ENCODE measurements around the gene NCOA5. TPM values are rescaled to one million over a fixed set of nuclear protein-coding genes. Genes with fewer than 3 reads are reported as not detected.

The NCOA5 gene
- total RNA-seq, 1 donor: 15.6 TPM

DNA sequence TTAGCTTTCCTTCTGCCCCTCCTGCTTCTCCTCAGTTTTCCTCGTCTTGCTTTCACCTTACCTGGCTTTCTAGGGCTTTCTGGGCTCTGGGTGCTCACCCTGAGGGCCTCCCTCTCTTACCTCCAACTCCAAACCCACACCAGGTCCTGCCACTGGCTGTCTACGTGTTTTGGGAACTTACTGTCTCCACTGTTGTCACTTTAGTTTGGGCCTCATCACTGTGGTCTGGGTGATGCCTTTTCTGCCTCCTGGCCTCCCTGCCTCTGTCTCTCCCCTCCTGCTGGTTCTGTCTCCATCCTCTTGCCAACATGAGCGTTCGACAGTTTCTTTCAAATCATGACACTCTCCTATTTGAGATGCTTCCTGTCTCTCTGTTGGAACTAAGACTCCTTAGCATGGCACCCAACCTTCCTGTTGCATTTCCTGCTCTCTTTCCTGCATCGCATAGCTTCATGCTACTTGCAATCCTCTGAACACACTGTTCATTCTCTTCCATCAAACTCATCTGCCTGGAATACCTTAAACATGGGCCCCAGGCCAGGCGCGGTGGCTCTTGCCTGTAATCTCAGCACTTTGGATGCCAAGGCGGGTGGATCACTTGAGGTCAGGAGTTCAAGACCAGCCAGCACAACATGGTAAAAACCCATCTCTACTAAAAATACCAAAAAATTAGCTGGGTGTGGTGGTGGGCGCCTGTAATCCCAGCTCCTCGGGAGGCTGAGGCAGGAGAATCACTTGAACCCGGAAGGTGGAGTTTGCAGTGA is 33.9 kb upstream of the NCOA5 start:
- Histone ChIP-seq H3K4me3 (ENCODE audit: low read length) (no peak overlapping the region), H3K4me1 (ENCODE audit: insufficient read depth, low read length) (peaks cover 29% of the 10 kb centered on the region), H3K9me3 (ENCODE audit: low read depth, low read length) (no peaks in the 10 kb centered on the region), H3K27me3 (ENCODE audit: insufficient read depth, low read length) (no peaks in the 10 kb centered on the region)

DNA sequence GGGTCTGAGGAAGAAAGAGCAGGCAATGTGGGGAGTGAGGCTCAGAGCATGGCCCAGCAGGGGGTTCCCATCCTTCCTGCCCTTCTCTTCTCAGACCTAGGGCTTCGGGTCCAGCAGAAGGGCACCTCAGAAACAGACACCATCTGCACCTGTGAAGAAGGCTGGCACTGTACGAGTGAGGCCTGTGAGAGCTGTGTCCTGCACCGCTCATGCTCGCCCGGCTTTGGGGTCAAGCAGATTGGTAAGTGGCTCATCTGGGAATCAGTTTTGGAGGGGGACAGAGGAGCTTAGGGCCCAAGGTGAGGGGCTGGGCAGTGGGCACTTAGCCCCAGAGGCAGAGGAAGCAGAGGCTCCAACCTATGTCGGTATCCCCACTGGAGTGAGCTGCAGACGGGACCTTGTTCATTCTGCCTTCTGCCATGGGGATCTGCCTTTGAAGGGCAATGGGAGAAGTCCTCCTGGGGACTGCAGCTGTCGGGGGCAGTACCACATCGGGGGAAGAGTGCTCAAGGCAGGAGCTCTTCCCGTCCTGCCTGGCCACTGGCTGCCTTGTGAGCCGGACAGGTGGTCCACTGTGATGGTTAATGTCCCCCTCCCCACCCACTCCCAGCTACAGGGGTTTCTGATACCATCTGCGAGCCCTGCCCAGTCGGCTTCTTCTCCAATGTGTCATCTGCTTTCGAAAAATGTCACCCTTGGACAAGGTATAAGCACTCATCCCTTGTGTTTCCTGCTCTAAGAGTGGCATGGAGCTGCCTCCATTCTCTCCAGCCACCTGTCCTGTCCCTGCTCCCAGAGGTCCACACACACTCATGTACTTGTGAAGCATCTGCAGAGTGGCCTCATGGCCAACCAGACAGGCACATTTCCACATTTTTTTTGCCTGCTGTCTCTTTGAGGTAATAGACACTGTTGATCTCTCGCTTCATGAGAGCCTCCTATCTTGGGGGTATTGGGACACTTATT is 33.0 kb upstream of the NCOA5 start:
- Histone ChIP-seq H3K4me3 (ENCODE audit: low read length) (no peak overlapping the region), H3K27me3 (ENCODE audit: insufficient read depth, low read length) (no peaks in the 10 kb centered on the region), H3K4me1 (ENCODE audit: insufficient read depth, low read length) (peaks cover 38% of the 10 kb centered on the region), H3K9me3 (ENCODE audit: low read depth, low read length) (no peaks in the 10 kb centered on the region)

DNA sequence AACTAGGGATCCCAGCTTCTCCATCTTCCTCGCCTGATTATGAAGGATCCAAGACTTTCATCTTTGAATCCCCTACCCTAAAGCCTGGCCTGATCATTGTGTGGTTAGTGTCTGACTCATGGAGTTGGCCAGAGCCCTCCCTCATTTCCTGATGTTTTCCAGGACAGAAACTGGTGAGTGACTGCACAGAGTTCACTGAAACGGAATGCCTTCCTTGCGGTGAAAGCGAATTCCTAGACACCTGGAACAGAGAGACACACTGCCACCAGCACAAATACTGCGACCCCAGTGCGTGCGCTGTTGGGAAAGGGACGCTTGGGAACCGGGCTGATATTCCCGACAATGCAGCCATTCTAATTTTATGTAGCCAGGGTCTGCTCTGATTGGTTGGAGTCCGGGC is 32.3 kb upstream of the NCOA5 start:
- Histone ChIP-seq H3K4me1 (ENCODE audit: insufficient read depth, low read length) (peaks cover 45% of the 10 kb centered on the region), H3K4me3 (ENCODE audit: low read length) (no peak overlapping the region), H3K27me3 (ENCODE audit: insufficient read depth, low read length) (no peaks in the 10 kb centered on the region), H3K9me3 (ENCODE audit: low read depth, low read length) (no peaks in the 10 kb centered on the region)

DNA sequence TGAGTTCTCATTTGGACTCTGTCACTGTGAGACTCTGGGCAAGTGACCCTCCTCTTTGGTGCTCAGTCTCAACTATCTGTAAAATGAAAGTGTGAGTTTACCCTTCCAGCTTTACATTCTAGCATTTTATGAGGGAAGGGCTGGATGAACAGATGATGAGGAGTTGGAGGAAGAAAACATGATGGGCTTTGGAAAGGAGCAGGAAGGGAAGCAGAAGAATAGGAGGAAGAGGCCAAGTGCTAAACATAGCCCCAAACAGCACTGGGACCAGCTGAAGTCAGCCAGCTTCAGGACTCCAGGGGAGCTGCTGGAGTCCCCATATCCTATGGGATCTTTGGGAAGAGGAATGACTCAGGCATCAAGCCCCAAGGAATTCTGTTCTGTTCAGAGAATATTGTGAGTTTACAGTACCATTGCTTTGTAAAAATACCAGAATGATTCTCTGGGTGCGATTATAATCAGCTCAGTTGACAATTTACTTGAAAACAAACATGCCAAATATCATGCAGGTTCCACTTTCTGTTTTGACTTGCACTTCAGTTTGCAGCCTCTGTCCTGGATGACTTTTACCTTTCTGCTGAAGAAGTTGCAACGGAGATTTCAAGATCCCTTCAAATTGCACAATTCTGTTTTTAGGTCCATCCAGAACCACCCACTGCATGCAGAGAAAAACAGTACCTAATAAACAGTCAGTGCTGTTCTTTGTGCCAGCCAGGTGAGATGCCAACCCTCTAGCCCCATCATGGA is 31.6 kb upstream of the NCOA5 start:
- H3K4me3 ChIP-seq (ENCODE audit: low read length): no peak overlapping the region
- peaks cover 49% of the 10 kb centered on the region for H3K4me1 ChIP-seq (ENCODE audit: insufficient read depth, low read length)
- H3K9me3 ChIP-seq (ENCODE audit: low read depth, low read length): no peaks in the 10 kb centered on the region
- no peaks in the 10 kb centered on the region for H3K27me3 ChIP-seq (ENCODE audit: insufficient read depth, low read length)

DNA sequence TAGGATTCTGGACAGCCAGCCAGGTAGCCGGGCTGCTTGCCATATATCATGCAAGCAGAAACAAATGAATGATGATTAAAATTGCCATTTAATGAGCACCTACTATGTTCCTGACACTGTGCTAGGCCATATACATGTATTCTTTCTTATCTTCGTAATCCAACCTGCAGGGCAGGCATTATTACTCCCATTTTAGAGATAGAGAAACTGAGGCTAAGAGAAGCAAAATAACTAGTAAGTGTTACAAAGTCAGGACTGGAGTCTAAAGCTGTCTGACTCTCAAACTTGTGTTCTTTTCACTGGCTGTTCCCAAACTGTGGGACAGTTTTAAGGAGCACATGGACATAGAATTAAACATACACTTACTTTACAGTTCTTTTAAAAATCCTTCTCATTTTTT is 30.4 kb upstream of the NCOA5 start:
- H3K27me3 ChIP-seq (ENCODE audit: insufficient read depth, low read length): no peaks in the 10 kb centered on the region
- peaks cover 49% of the 10 kb centered on the region for H3K4me1 ChIP-seq (ENCODE audit: insufficient read depth, low read length)

DNA sequence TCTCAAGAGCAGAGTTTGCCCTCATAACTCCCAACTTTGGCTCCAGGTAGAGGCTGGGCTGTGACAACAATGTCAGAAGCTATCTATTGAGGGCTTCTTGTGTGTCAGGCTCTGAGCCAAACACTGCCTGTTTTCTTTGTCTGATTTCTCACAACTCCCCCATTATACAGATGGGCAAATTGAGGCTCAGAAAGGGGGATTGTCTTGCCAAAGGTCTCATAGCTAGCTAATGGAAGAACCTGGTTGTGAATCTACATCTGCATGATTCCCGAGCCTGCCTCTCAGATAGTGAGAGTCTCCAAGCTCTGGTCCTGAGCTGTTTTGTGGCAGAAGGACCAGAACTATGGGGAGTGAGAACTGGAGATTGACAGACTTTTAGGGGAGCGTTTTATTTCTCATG is 29.8 kb upstream of the NCOA5 start:
- peak overlapping the region; percentile 55 for H3K4me3 ChIP-seq (ENCODE audit: low read length)
- no peaks in the 10 kb centered on the region for H3K27me3 ChIP-seq (ENCODE audit: insufficient read depth, low read length)
- H3K4me1 ChIP-seq (ENCODE audit: insufficient read depth, low read length): peaks cover 49% of the 10 kb centered on the region
- no peaks in the 10 kb centered on the region for H3K9me3 ChIP-seq (ENCODE audit: low read depth, low read length)

More for the DNA sequence above, 30.4 kb upstream of the NCOA5 start:
- Histone ChIP-seq H3K4me3 (ENCODE audit: low read length) (peak overlapping the region; percentile 55), H3K9me3 (ENCODE audit: low read depth, low read length) (no peaks in the 10 kb centered on the region)

DNA sequence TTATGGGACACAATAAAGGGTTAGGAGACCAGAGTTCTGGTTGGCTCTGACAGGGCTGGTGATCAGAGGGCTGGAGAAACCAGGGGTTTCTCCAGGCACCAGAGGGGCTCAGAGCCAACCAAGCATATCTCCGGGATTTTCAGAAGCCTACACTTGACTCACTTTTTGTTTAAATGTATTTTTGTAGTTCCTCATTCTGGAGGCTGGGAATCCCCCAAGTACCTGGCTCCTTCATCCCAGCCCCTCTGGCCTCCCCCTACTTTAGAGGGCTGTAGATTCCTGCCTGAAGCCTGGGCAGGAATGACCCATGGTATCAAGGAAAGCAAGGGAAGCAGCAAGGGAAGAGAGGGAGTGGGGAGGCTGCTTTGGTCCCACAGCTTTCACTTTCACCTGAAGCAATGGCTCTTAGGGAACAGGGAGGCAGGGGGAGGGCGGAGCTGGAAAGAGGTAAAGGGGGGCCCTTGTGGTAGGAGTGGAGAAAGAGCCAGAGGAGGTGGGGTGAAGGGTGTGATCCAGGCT is 29.3 kb upstream of the NCOA5 start:
- no peaks in the 10 kb centered on the region for H3K9me3 ChIP-seq (ENCODE audit: low read depth, low read length)
- H3K27me3 ChIP-seq (ENCODE audit: insufficient read depth, low read length): no peaks in the 10 kb centered on the region
- H3K4me1 ChIP-seq (ENCODE audit: insufficient read depth, low read length): peaks cover 49% of the 10 kb centered on the region
- peak overlapping the region; percentile 55 for H3K4me3 ChIP-seq (ENCODE audit: low read length)

DNA sequence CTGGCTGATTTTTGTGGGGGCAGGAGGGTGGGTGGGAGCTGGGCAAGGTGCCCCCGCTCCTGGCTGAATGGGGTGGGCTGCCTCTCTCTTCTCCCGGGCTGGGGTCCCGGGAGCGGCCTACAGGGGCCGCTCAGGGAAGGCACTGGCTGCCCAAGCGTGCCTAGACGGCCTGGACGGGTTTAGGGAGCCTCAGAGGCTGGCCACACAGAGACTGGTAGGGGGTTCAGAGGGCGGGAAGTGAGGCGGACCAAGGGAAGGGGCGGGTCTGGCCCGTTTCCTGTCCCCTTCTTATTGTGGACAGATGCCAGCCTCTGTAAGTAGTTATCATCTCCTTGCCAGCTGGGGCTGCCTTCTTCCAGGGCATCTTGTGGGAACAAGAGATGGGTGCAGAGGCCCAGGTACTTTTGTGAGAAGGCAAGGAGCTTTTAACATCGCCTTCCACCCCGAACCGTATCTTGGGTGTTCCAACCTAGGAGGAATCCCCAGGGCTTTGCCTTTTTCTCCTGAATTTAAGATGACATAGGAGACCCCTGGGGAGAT is 28.8 kb upstream of the NCOA5 start:
- Histone ChIP-seq H3K27me3 (ENCODE audit: insufficient read depth, low read length) (no peaks in the 10 kb centered on the region), H3K4me1 (ENCODE audit: insufficient read depth, low read length) (peaks cover 49% of the 10 kb centered on the region), H3K9me3 (ENCODE audit: low read depth, low read length) (no peaks in the 10 kb centered on the region), H3K4me3 (ENCODE audit: low read length) (peak overlapping the region; percentile 55)

DNA sequence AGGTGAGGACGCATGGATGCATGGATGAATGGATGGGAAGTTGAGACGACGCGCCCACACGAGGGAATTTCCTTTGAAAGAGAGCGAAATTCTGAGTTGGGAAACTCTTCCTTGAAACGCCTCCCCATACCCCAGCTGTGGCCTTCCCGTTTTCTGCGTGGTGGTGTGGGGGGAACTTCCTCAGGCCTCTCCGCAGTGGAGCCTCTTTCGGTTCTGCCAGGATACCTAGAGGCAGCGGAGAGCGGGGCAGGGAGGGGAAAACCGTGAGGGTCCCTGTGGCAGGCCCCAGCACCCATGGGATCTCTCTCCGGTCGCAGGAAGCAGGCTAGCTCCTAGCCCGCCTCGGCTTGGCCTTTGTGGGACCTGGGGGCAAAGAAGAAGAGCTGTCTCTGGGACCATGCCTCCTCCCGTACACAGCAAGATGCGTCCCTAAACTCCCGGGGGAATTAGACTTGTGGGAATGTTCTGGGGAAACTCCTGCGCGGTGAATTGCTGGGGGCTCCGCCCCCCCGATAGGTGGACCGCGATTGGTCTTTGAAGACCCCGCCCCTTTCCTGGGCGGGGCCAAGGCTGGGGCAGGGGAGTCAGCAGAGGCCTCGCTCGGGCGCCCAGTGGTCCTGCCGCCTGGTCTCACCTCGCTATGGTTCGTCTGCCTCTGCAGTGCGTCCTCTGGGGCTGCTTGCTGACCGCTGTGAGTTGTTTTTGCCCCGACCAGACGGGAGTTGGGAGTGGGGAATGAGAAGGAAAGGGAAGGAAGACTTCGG is 28.1 kb upstream of the NCOA5 start, which contains the start of gene CD40:
CD40 (plus strand) TSS at position 611 of the 764 bp plus-strand sequence; CDS start at position 641, 30 bp downstream.
- peaks cover 49% of the 10 kb centered on the region for H3K4me1 ChIP-seq (ENCODE audit: insufficient read depth, low read length)
- H3K27me3 ChIP-seq (ENCODE audit: insufficient read depth, low read length): no peaks in the 10 kb centered on the region
- H3K9me3 ChIP-seq (ENCODE audit: low read depth, low read length): no peaks in the 10 kb centered on the region
- peak within 1 kb of the TSS; percentile 55 for H3K4me3 ChIP-seq (ENCODE audit: low read length)

DNA sequence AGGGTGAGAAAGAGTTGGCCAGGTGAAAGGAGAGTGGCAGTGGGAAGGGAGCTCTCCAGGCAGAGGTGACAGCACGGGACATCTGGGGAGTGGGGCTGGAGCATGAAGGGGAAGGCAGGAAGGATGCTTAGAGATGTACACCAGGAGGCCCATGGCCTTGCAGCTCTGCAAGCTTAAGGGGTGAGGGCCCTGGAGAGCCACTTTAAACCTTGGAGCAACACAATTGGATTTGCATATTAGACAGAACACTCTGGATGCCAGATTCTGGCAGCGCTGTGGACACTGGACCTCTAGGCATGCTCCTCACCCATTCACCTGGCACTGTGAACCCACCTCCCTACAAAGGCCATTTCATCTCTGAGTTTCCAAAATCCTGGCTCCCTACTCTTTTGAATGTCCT is 24.7 kb upstream of the NCOA5 start:
- H3K9me3 ChIP-seq (ENCODE audit: low read depth, low read length): no peaks in the 10 kb centered on the region
- H3K27me3 ChIP-seq (ENCODE audit: insufficient read depth, low read length): no peaks in the 10 kb centered on the region
- no peak overlapping the region for H3K4me3 ChIP-seq (ENCODE audit: low read length)
- H3K4me1 ChIP-seq (ENCODE audit: insufficient read depth, low read length): peaks cover 47% of the 10 kb centered on the region

DNA sequence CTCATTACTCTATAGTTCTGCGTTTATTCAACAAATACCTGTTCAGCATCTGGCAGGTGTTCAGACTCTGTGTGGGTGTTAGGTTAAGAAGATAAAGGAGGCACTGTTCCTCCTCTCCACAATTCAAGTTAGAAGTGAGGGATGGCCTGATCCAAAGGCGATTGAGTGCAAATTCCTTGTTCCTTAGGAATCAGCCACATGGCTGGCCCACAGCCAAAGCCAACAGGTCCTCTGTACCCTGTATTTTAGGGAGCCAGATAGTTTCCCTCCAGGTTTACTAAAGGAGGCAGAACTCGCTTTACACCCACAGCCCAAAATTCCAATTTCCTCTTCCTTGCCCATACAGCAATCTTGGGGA is 23.3 kb upstream of the NCOA5 start:
- Histone ChIP-seq H3K27me3 (ENCODE audit: insufficient read depth, low read length) (no peaks in the 10 kb centered on the region), H3K4me3 (ENCODE audit: low read length) (no peak overlapping the region), H3K4me1 (ENCODE audit: insufficient read depth, low read length) (peaks cover 46% of the 10 kb centered on the region), H3K9me3 (ENCODE audit: low read depth, low read length) (no peaks in the 10 kb centered on the region)

DNA sequence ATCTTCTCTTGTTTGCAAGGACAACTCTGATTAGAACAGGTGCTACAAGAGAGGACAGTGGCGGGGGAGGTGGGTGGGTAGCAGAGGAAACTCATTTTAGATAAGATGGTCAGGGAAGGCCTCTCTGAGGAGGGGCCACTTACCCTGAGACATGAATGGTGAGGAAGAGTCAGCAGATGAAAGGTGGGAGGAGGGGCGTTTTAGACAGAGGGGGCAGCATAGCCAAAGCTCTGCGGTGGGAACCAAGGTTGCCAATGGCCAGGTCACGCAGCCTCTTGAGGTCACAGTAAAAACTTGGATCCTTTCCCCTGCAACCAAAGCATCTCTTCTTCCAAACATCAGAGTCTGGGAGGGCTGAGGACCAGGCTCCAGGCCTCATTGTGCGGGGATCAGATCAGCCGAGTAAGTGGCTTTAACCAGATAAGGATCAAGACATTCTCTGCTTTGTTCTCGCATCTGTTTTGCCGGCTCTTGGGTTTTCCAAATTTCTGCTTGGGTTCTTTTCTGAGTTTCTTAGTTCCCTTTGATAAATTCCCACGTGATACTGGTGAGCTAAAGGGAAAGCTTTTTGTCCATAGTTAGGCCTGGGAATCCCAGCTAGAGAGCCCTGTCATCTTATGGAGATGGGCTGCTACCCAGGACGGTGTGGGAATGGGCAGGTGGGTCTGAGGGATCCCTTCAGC is 22.8 kb upstream of the NCOA5 start:
- Histone ChIP-seq H3K4me3 (ENCODE audit: low read length) (no peak overlapping the region), H3K4me1 (ENCODE audit: insufficient read depth, low read length) (peaks cover 46% of the 10 kb centered on the region), H3K9me3 (ENCODE audit: low read depth, low read length) (no peaks in the 10 kb centered on the region), H3K27me3 (ENCODE audit: insufficient read depth, low read length) (no peaks in the 10 kb centered on the region)

DNA sequence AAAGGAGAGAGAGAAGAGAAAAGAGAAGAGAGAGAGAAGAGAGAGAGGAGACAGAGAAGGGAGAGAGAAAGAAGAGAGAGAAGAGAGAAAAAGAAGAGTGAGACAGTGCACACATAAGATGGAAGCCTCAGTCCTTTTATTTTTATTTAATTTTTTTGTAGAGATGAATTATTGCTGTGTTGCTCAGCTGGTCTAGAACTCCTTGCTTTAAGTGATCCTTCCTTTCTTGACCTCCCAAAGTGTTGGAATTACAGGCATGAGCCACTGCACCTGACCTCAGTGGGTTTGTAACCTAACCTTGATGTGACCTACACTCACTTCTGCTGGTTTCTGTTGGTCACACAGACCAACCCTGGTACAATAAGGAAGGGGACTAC is 22.1 kb upstream of the NCOA5 start:
- Histone ChIP-seq H3K9me3 (ENCODE audit: low read depth, low read length) (no peaks in the 10 kb centered on the region), H3K4me3 (ENCODE audit: low read length) (no peak overlapping the region), H3K4me1 (ENCODE audit: insufficient read depth, low read length) (peaks cover 41% of the 10 kb centered on the region), H3K27me3 (ENCODE audit: insufficient read depth, low read length) (peaks cover 3% of the 10 kb centered on the region)

Measured in mononuclear cell (primary cell).